ENCODE results near the gene EHMT2. TPM values are rescaled to one million over a fixed set of nuclear protein-coding genes. Genes with fewer than 3 reads are reported as not detected.

EHMT2 gene
- total RNA-seq, 1 donor from 2014 or later: 35.8 TPM

DNA sequence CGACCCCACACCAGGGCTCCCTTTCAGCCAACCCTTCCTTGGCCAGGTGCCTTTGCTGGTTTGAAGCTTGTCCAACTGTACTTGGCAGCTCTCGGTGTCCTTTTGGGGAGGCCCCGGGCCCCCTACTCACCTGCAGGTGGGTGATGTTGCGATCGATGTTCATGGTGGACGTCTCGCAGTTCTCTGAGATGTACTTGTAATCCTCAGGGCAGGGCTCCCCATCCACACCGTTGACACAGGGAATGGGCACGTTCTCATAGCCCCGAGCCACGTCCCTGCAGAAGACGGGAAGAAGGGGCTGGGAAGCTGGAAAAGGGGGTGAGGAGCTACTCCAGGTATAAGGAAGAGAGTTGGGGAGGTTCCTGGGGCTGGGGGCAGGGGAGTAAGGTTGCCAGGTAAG is 13.8 kb downstream of the EHMT2 start:
- no peak for FAIRE-seq
- no peak overlapping the region for H3K4me3 Mint-ChIP-seq (ENCODE audit: unreplicated experiment)
- no peaks in the 10 kb centered on the region for H3K27me3 ChIP-seq (ENCODE audit: insufficient read depth, low read length)
- no peak overlapping the region for H2AFZ ChIP-seq (ENCODE audit: low read depth, low read length)
- H3K27ac Mint-ChIP-seq (ENCODE audit: unreplicated experiment): no peak overlapping the region
- no peaks in the 10 kb centered on the region for H3K79me2 ChIP-seq (ENCODE audit: insufficient read depth, low read length)
- H3K27me3 Mint-ChIP-seq (ENCODE audit: low read depth, unreplicated experiment): peaks cover 1% of the 10 kb centered on the region
- H3K36me3 Mint-ChIP-seq (ENCODE audit: low read depth, unreplicated experiment): peaks cover 30% of the 10 kb centered on the region
- no peaks in the 10 kb centered on the region for H3K9me3 ChIP-seq (ENCODE audit: insufficient read depth, low read depth, low read length)
- peaks cover 6% of the 10 kb centered on the region for H3K4me1 Mint-ChIP-seq (ENCODE audit: low read depth, unreplicated experiment)
- H3K9me3 Mint-ChIP-seq (ENCODE audit: unreplicated experiment): no peaks in the 10 kb centered on the region
- no peak for DNase-seq (ENCODE audit: low read depth)
- H4K20me1 ChIP-seq (ENCODE audit: insufficient read depth, low read length): peaks cover 7% of the 10 kb centered on the region
- H3K4me3 ChIP-seq (ENCODE audit: insufficient read depth, low read depth, low read length): no peak overlapping the region
- no peak overlapping the region for H3K4me2 ChIP-seq (ENCODE audit: low read length)
- peaks cover 32% of the 10 kb centered on the region for H3K36me3 ChIP-seq (ENCODE audit: insufficient read depth, low read length)
- no peak overlapping the region for H3K27ac ChIP-seq (ENCODE audit: low read depth, low read length)
- TF ChIP-seq EZH2 (IDR thresholded peaks at IDR 0.05; ENCODE audit: insufficient read depth, low read length): no peak
- TF ChIP-seq, protein P1, sequence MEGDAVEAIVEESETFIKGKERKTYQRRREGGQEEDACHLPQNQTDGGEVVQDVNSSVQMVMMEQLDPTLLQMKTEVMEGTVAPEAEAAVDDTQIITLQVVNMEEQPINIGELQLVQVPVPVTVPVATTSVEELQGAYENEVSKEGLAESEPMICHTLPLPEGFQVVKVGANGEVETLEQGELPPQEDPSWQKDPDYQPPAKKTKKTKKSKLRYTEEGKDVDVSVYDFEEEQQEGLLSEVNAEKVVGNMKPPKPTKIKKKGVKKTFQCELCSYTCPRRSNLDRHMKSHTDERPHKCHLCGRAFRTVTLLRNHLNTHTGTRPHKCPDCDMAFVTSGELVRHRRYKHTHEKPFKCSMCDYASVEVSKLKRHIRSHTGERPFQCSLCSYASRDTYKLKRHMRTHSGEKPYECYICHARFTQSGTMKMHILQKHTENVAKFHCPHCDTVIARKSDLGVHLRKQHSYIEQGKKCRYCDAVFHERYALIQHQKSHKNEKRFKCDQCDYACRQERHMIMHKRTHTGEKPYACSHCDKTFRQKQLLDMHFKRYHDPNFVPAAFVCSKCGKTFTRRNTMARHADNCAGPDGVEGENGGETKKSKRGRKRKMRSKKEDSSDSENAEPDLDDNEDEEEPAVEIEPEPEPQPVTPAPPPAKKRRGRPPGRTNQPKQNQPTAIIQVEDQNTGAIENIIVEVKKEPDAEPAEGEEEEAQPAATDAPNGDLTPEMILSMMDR (IDR thresholded peaks at IDR 0.05; ENCODE audit: insufficient read depth, low read depth, low read length): no peak
- H3K4me1 ChIP-seq (ENCODE audit: insufficient read depth, low read length): peaks cover 4% of the 10 kb centered on the region
- no peak overlapping the region for H3K9ac ChIP-seq (ENCODE audit: low read length)

DNA sequence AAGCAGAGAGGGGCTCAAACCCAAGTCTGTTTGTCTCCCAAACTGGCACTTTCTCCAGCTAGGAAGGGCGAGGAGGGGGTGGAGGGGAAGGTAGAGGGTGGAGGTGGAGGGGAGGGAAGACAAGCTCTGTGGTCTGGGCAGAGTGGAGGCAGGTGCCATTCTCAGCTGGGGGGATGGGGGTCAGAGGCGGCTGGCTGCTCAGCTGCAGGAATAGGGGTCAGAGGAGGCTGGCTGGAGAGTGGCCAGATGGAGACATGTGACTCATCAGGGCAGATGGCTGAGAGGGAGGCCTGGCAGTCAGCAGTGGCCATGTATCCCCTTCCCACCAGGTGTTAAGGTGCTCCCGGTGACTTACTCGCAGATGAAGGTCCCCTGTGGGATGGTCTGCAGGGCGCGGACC is 15.2 kb downstream of the EHMT2 start:
- DNase-seq (ENCODE audit: low read depth) (no peak), FAIRE-seq (no peak)
- Mint-ChIP-seq H3K36me3 (ENCODE audit: low read depth, unreplicated experiment) (peaks cover 30% of the 10 kb centered on the region), H3K4me3 (ENCODE audit: unreplicated experiment) (no peak overlapping the region), H3K27me3 (ENCODE audit: low read depth, unreplicated experiment) (peaks cover 1% of the 10 kb centered on the region), H3K9me3 (ENCODE audit: unreplicated experiment) (no peaks in the 10 kb centered on the region), H3K4me1 (ENCODE audit: low read depth, unreplicated experiment) (peaks cover 6% of the 10 kb centered on the region), H3K27ac (ENCODE audit: unreplicated experiment) (no peak overlapping the region)
- no peak overlapping the region for H3K4me2 ChIP-seq (ENCODE audit: low read length)
- H3K36me3 ChIP-seq (ENCODE audit: insufficient read depth, low read length): peaks cover 30% of the 10 kb centered on the region
- H3K27ac ChIP-seq (ENCODE audit: low read depth, low read length): no peak overlapping the region
- peaks cover 7% of the 10 kb centered on the region for H4K20me1 ChIP-seq (ENCODE audit: insufficient read depth, low read length)
- H3K9me3 ChIP-seq (ENCODE audit: insufficient read depth, low read depth, low read length): no peaks in the 10 kb centered on the region
- no peaks in the 10 kb centered on the region for H3K79me2 ChIP-seq (ENCODE audit: insufficient read depth, low read length)
- no peak overlapping the region for H3K9ac ChIP-seq (ENCODE audit: low read length)
- TF ChIP-seq, protein P1 (IDR thresholded peaks at IDR 0.05; ENCODE audit: insufficient read depth, low read depth, low read length): no peak
- no peak for TF ChIP-seq EZH2 (IDR thresholded peaks at IDR 0.05; ENCODE audit: insufficient read depth, low read length)
- peaks cover 4% of the 10 kb centered on the region for H3K4me1 ChIP-seq (ENCODE audit: insufficient read depth, low read length)
- no peak overlapping the region for H2AFZ ChIP-seq (ENCODE audit: low read depth, low read length)
- H3K4me3 ChIP-seq (ENCODE audit: insufficient read depth, low read depth, low read length): no peak overlapping the region
- H3K27me3 ChIP-seq (ENCODE audit: insufficient read depth, low read length): no peaks in the 10 kb centered on the region

DNA sequence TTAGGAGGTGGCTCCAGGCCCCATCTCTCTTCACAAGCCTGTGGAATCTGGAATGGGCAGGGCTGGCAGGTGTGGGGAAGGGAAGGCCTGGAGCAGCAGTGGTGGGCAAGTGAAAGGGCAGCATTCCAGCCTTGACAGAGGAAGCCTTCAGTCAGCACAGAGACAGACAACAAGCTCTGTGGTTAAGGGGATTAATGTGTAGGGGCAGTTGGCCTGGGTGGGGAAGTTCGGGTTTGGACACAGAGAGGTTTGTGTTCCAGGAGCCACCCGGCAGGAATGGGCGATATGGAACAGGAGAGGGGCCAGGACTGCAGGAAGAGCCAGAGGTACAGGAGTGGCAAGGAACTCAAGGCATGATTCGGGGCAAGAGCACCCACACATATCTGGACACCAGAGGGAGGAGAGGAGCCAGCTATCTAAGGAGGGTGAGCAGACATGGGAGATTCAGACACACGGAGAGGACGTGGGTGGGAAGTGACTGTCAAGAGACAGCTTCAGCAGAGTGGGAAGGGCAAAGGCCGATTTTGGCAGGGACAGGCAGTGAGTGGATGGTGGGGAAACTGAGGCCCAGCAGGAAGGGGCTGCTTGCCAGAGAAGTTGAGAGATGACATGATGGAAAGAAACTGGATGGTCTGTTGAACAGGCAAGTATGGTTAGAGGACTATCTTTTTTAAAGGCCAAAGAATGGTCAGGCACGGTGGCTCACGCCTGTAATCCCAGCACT is 16.2 kb downstream of the EHMT2 start:
- peaks cover 4% of the 10 kb centered on the region for H3K4me1 ChIP-seq (ENCODE audit: insufficient read depth, low read length)
- no peaks in the 10 kb centered on the region for H3K9me3 ChIP-seq (ENCODE audit: insufficient read depth, low read depth, low read length)
- H4K20me1 ChIP-seq (ENCODE audit: insufficient read depth, low read length): peaks cover 7% of the 10 kb centered on the region
- no peak for TF ChIP-seq EZH2 (IDR thresholded peaks at IDR 0.05; ENCODE audit: insufficient read depth, low read length)
- TF ChIP-seq, protein P1 (IDR thresholded peaks at IDR 0.05; ENCODE audit: insufficient read depth, low read depth, low read length): no peak
- H2AFZ ChIP-seq (ENCODE audit: low read depth, low read length): no peak overlapping the region
- DNase-seq (ENCODE audit: low read depth) (no peak), FAIRE-seq (no peak)
- H3K4me2 ChIP-seq (ENCODE audit: low read length): no peak overlapping the region
- H3K27me3 ChIP-seq (ENCODE audit: insufficient read depth, low read length): no peaks in the 10 kb centered on the region
- H3K4me3 ChIP-seq (ENCODE audit: insufficient read depth, low read depth, low read length): no peak overlapping the region
- Mint-ChIP-seq H3K4me3 (ENCODE audit: unreplicated experiment) (no peak overlapping the region), H3K4me1 (ENCODE audit: low read depth, unreplicated experiment) (peaks cover 6% of the 10 kb centered on the region), H3K36me3 (ENCODE audit: low read depth, unreplicated experiment) (peaks cover 30% of the 10 kb centered on the region), H3K27ac (ENCODE audit: unreplicated experiment) (peak overlapping the region; percentile 80), H3K9me3 (ENCODE audit: unreplicated experiment) (no peaks in the 10 kb centered on the region), H3K27me3 (ENCODE audit: low read depth, unreplicated experiment) (peaks cover 1% of the 10 kb centered on the region)
- H3K9ac ChIP-seq (ENCODE audit: low read length): no peak overlapping the region
- H3K27ac ChIP-seq (ENCODE audit: low read depth, low read length): no peak overlapping the region
- peaks cover 25% of the 10 kb centered on the region for H3K36me3 ChIP-seq (ENCODE audit: insufficient read depth, low read length)
- H3K79me2 ChIP-seq (ENCODE audit: insufficient read depth, low read length): no peaks in the 10 kb centered on the region

All from astrocyte (in vitro differentiated cells and primary cell).